ENCODE results near the gene ST6GALNAC3. TPM values are rescaled to one million over a fixed set of nuclear protein-coding genes. Genes with fewer than 3 reads are reported as not detected.
"Not testable (repeated sequence)": the region's sequence is repeated elsewhere in the genome, so short reads cannot be mapped to it uniquely, and the experiment has no call there.

Gene ST6GALNAC3
- total RNA-seq, 1 experiment from 2014 or later, result 4.1 TPM

DNA sequence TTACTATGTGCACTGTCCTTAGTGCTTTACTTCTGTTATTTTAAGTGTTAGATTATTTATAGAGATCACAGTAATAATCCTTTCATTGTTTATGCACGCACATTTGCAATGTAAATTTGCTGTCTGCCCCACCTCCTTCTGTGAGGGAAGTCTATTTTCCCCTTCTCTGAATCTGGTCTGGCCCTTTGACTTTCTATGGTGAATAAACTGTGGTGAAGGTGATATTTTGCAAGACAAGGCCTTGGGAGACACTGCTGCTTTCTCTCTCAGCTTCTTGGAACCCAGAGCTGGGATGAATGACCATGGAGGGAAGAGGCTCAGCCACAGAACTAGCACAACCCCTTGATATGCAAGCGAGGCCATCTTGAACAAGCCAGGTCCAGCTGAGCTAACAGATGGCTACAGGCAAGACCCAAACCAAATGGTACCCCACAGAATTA is 156.3 kb downstream of the ST6GALNAC3 start:
- DNase-seq, result peak; percentile 23
- no peaks in the 10 kb centered on the region for H3K36me3 ChIP-seq (replicated peaks; ENCODE audit: control insufficient read depth, insufficient read depth, low read length)

DNA sequence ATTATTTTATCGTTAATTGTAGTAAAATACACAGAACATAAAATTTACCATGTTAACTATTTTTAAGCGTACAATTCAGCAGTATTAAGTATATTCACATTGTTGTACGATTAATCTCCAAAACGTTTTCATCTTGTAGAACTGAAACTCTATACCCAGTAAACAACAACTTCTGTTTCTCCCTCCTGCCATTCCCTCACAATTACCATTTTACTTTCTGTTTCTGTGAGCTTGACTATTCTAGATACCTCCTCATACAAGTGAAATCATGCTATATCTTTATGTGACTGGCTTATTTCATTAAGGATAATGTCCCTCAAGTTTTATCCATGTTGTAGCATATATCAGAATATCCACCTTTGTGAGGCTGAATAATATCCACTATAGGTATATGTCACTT is 156.8 kb downstream of the ST6GALNAC3 start:
- no peaks in the 10 kb centered on the region for H3K36me3 ChIP-seq (replicated peaks; ENCODE audit: control insufficient read depth, insufficient read depth, low read length)
- no peak for DNase-seq
- no peaks in the 10 kb centered on the region for H3K27me3 ChIP-seq (ENCODE audit: control insufficient read depth, insufficient read depth, low read length)
- H3K4me3 ChIP-seq (ENCODE audit: insufficient read depth, low read depth, low read length), result no peak overlapping the region

More for the DNA sequence above, 156.3 kb downstream of the ST6GALNAC3 start:
- Histone ChIP-seq H3K4me3 (ENCODE audit: insufficient read depth, low read depth, low read length) (no peak overlapping the region), H3K27me3 (ENCODE audit: control insufficient read depth, insufficient read depth, low read length) (no peaks in the 10 kb centered on the region)

DNA sequence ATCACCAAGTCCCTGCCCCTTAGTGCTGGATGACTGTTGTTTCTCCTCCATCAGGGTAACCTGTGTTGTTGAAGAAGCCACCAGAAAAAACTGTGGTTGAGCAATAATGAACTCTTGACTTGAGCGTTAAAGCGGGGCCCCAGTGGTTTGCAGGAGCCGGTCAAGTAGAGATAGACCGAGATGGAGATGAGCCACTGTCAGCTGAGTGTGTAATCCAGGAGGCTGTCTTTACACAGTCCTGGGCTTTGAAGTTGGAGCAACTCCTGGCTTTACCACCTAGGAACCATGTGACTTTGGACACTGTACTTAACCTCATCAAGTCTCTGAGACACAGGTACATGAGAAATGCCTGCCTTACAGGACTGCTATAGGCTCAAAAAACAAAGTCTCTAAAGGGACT is 158.1 kb downstream of the ST6GALNAC3 start:
- no peaks in the 10 kb centered on the region for H3K36me3 ChIP-seq (replicated peaks; ENCODE audit: control insufficient read depth, insufficient read depth, low read length)
- H3K4me3 ChIP-seq (ENCODE audit: insufficient read depth, low read depth, low read length), result no peak overlapping the region
- no peak for DNase-seq
- H3K27me3 ChIP-seq (ENCODE audit: control insufficient read depth, insufficient read depth, low read length), result no peaks in the 10 kb centered on the region

DNA sequence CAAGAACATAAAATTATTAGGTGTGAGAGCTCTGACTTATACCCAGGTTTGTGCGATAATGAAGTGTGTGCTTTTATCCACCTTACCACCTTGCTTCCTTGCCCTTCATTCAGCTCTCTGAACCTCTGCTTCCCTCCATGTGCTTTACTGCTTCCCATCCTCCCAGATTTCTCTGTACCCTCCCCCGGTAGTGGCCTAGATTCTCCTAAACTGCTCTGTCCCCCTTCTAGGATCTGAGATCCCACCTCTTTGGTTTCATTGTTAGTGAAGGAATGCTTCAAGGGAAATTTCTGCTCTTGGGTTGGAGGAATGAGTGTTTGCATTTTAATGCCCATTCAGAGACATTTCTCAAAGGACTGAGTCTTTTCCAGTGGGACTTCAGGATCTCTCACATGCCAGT is 159.5 kb downstream of the ST6GALNAC3 start:
- Histone ChIP-seq H3K36me3 (replicated peaks; ENCODE audit: control insufficient read depth, insufficient read depth, low read length) (no peaks in the 10 kb centered on the region), H3K27me3 (ENCODE audit: control insufficient read depth, insufficient read depth, low read length) (no peaks in the 10 kb centered on the region), H3K4me3 (ENCODE audit: insufficient read depth, low read depth, low read length) (no peak overlapping the region)
- no peak for DNase-seq

DNA sequence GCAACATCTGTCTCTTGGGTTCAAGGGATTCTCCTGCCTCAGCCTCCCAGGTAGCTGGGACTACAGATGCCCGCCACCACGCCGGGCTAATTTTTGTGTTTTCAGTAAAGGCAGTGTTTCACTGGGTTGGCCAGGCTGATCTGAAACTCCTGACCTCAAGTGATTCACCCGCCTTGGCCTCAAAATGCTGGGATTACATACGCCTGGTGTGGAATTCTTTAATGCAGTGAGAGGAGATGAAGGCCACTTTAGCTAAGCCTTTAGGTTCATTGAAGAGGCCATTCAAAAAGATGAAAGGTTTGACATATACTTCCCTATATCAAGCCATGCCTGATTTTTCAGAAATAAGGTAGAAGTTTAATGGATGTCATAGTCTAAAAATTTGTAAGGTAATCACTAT is 162.7 kb downstream of the ST6GALNAC3 start:
- Histone ChIP-seq H3K27me3 (ENCODE audit: control insufficient read depth, insufficient read depth, low read length) (no peaks in the 10 kb centered on the region), H3K4me3 (ENCODE audit: insufficient read depth, low read depth, low read length) (no peak overlapping the region), H3K36me3 (replicated peaks; ENCODE audit: control insufficient read depth, insufficient read depth, low read length) (no peaks in the 10 kb centered on the region)
- DNase-seq, result no peak

DNA sequence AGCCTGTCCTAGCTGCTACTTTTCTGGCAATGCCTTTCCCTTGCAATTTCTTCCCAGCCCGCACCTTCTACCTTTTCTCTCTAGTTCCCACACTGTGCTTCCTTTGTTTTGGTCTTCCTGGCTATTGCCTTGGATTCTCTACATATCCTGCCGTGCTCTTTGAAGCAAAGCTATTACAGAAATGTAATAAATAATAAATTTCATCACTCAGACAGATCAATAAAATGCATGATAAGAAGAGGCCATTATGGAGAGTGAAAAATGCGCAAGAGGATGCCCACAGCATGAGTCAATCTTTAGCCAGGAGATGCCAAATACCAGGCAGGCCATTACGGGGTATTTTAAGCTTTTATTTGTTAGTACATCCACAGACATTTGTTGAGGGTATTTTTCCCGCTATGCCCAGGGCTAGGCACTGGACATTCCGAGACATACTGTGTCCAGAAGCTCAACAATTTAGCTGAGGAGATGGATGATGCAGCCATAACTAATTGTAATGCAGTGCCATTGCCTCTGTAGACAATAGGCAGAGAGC is 163.6 kb downstream of the ST6GALNAC3 start:
- H3K4me3 ChIP-seq (ENCODE audit: insufficient read depth, low read depth, low read length), result no peak overlapping the region
- H3K27me3 ChIP-seq (ENCODE audit: control insufficient read depth, insufficient read depth, low read length), result no peaks in the 10 kb centered on the region
- H3K36me3 ChIP-seq (replicated peaks; ENCODE audit: control insufficient read depth, insufficient read depth, low read length), result no peaks in the 10 kb centered on the region
- no peak for DNase-seq

DNA sequence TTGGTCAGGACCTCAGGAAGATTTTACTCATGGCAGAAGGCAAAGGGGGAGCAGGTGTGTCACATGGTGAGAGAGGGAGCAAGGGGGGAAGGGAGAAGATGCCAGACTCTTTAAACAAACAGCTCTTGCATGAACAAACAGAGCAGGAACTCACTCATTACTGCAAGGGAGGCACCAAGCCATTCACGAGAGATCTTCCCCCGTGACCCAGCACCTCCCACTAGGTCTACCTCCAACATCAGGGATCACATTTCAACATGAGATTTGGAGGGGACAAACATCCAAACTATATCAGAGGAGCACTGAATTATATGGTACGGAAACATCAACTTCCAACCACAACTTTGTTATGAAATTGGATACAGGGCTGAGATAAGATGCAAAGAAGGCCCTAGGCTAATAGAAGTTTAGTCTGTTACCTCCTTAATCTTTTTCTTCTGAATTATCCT is 164.9 kb downstream of the ST6GALNAC3 start:
- DNase-seq, result no peak
- Histone ChIP-seq H3K4me3 (ENCODE audit: insufficient read depth, low read depth, low read length) (no peak overlapping the region), H3K36me3 (replicated peaks; ENCODE audit: control insufficient read depth, insufficient read depth, low read length) (no peaks in the 10 kb centered on the region), H3K27me3 (ENCODE audit: control insufficient read depth, insufficient read depth, low read length) (no peaks in the 10 kb centered on the region)

DNA sequence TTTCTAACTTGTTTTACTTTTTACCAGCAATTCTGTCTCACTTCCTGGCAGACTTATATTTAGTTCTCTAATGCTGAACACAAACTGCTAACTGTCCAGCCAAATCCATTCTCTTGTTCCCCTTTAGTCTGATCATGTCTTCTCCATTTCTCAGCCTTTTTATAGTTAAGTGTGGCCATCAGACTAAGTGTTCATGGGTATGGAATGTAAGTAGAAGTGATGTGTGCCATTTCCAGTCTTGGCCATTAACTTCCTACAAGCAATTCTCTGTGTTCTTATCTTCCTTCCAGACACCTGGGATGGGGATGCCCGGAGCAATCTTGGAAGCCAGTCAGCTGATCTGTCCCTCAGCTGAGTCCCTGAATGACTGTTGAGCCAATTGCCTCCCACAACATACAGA is 165.8 kb downstream of the ST6GALNAC3 start:
- Histone ChIP-seq H3K4me3 (ENCODE audit: insufficient read depth, low read depth, low read length) (no peak overlapping the region), H3K36me3 (replicated peaks; ENCODE audit: control insufficient read depth, insufficient read depth, low read length) (no peaks in the 10 kb centered on the region), H3K27me3 (ENCODE audit: control insufficient read depth, insufficient read depth, low read length) (no peaks in the 10 kb centered on the region)
- no peak for DNase-seq

DNA sequence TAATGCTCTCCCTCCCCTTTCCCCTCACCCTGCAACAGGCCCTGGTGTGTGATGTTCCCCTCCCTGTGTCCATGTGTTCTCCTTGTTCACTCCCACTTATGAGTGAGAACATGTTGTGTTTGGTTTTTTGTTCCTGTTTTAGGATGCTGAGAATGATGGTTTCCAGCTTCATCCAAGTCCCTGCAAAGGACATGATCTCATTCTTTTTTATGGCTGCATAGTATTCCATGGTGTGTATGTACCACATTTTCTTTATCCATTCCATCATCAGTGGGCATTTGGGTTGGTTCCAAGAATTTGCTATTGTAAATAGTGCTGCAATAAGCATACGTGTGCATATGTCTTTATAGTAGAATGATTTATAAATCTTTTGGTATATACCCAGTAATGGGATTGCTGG is 168.0 kb downstream of the ST6GALNAC3 start:
- not testable (repeated sequence) for H3K4me3 ChIP-seq (ENCODE audit: insufficient read depth, low read depth, low read length); H3K36me3 ChIP-seq (replicated peaks; ENCODE audit: control insufficient read depth, insufficient read depth, low read length); H3K27me3 ChIP-seq (ENCODE audit: control insufficient read depth, insufficient read depth, low read length); DNase-seq

DNA sequence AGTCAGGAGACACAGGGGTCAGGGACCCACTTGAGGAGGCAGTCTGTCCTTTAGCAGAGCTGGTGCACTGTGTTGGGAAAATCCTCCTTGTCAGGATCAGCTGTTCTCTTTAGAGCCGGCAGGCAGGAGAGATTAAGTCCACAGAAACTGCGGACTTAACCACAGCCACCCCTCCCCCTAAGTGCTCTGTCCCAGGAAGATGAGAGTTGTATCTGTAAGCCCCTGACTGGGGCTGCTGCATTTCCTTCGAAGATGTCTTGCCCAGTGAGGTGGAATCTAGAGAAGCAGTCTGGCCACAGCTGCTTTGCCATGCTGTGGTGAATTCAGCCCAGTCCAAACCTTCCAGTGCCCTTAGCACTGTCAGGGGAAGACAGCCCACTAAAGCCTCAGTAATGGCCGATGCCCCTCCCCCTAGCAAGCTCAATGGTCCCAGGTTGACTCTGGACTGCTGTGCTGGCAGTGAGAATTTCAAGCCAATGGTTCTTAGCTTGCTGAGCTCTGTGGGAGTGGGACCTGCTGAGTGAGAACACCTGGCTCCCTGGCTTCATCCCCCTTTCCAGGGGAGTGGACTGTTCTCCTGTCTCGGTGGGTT is 172.8 kb downstream of the ST6GALNAC3 start:
- Histone ChIP-seq H3K4me3 (ENCODE audit: insufficient read depth, low read depth, low read length) (no peak overlapping the region), H3K27me3 (ENCODE audit: control insufficient read depth, insufficient read depth, low read length) (no peaks in the 10 kb centered on the region), H3K36me3 (replicated peaks; ENCODE audit: control insufficient read depth, insufficient read depth, low read length) (no peaks in the 10 kb centered on the region)
- no peak for DNase-seq

DNA sequence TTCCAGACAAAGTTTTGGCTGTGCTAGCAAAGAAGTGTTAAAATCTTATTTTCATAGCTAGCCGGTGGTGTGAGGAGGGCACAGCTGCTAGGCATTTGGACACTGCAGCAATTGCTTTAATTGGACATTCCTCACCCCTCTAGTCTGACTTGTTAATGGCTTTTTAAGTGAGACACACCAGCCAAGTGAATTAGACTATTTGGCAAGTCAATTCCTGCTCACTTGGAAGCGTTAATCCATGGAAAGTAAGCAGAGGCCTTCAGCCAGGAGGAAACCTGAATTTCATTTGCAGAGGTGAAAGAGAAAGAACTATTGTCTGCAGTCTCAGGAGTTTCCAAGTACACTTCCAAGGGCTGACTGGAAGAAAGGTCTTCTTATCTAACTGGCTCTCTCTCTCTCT is 175.7 kb downstream of the ST6GALNAC3 start:
- no peak overlapping the region for H3K4me3 ChIP-seq (ENCODE audit: insufficient read depth, low read depth, low read length)
- no peaks in the 10 kb centered on the region for H3K27me3 ChIP-seq (ENCODE audit: control insufficient read depth, insufficient read depth, low read length)
- H3K36me3 ChIP-seq (replicated peaks; ENCODE audit: control insufficient read depth, insufficient read depth, low read length), result no peaks in the 10 kb centered on the region
- no peak for DNase-seq

DNA sequence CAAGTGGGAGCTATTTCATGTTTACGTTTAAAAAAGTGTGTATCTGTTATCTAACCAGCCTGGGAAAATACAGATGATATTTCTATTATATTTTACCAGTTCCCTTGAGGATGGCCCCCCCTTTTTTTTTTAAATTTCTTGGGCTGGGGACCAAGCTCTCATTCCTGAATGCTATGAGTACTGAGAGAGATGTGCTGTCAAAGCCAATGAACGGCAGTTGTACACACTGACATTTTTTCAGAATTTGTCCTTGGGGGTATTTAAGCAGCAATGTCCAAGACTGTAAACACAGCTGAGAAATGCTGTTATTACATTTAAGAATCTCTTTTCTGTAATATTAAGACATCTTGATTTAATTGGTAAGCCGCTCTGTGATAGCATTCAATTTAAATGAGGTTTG is 177.9 kb downstream of the ST6GALNAC3 start:
- no peak for DNase-seq
- H3K27me3 ChIP-seq (ENCODE audit: control insufficient read depth, insufficient read depth, low read length), result no peaks in the 10 kb centered on the region

DNA sequence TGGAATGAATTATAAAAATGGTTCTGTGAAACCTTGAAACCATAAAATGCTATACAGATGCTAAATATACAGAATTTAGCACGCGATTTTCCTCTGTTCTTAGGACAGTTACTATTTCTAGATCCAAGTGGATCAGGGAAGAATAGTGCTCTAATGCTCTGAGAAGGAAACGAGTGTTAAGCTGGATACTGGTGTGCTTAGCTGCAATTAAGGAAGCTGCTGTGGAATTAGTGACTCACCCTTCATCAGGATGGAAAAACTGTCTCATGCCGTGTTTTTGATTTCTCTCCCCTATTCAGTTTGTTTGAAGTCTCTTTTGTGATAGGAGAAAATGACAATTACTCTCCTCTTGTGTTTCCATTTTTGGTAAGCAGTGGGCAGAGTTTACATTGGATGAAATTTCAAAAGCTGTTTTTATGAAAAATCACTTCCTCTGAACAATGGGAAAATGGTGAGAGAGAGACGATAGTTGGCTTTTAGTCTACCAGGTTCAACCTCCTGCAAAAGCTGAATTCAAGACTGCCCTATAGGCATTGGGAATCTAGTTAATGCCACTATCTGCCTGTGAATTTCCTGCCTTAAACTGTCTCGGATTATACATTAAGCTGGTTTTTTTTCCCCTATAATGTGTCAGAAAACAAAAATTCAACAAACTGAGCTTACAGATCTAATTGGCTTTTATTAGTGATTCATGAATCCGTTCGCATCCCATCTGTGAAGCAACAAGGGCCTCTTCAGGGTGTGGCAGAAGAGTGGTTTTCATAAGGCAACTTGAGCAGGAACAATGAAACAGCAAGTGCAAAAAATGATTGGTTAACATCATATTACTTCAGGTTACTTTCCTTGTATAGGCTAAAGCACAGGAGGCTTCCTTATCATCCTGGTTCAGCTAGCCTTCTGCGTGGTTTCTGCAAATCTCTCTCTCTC is 179.8 kb downstream of the ST6GALNAC3 start:
- Histone ChIP-seq H3K27me3 (ENCODE audit: control insufficient read depth, insufficient read depth, low read length) (no peaks in the 10 kb centered on the region), H3K4me3 (ENCODE audit: insufficient read depth, low read depth, low read length) (no peak overlapping the region), H3K36me3 (replicated peaks; ENCODE audit: control insufficient read depth, insufficient read depth, low read length) (no peaks in the 10 kb centered on the region)
- no peak for DNase-seq

More for the DNA sequence above, 177.9 kb downstream of the ST6GALNAC3 start:
- H3K4me3 ChIP-seq (ENCODE audit: insufficient read depth, low read depth, low read length), result no peak overlapping the region
- no peaks in the 10 kb centered on the region for H3K36me3 ChIP-seq (replicated peaks; ENCODE audit: control insufficient read depth, insufficient read depth, low read length)

DNA sequence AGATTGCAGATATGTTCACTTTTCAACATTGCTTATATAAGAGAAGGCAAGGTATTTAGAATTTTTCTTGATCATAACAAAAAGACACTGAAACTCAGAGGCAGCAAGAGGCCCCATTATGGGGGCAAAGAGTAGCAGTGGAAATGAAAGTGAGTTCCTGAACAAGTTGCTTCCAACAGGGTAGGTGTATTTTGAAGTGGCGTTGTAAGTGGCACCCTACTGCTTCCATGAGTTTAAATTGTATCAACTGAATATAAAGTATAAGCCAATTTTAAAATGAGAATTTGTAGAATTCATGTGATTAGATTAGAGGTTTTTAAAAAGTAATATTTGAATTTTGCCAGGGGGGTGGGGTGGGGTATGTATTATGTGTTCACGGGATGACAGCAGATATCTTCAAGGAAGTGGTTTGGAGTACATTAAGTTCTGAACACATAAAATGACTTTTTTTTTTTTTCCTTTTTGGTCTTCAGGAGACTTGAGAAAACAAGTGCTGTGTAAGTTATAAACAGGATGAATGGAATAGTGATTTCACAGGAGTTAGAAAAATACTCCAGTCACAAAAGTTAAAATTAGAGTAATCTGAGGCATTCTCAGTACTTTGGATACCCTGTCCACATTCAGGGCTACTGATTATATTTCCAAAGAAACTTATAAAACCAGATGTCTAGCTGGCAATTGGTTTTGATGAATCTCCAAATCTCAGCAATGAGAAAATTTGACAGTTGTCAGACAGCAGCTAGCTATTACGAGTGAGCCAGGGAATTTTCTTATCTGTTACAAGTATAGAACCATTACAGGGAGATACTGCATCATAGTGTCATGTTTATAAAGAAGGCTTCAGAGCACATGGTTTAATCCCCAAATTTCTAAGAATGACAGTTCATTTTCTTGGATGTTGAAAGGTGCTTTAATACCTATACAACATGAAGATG is 182.0 kb downstream of the ST6GALNAC3 start:
- Histone ChIP-seq H3K4me3 (ENCODE audit: insufficient read depth, low read depth, low read length) (no peak overlapping the region), H3K27me3 (ENCODE audit: control insufficient read depth, insufficient read depth, low read length) (no peaks in the 10 kb centered on the region), H3K36me3 (replicated peaks; ENCODE audit: control insufficient read depth, insufficient read depth, low read length) (no peaks in the 10 kb centered on the region)
- DNase-seq, result no peak
